GM23248 (cell line): Measurements from ENCODE around the gene C4A.
"Not testable (repeated sequence)": the region's sequence is repeated elsewhere in the genome, so short reads cannot be mapped to it uniquely, and the experiment has no call there.

Source experiments
- EZH2 ChIP-seq: fragments of 200-600 bp; sonication (generic); IDR thresholded peaks from 2 replicates; pipeline ENCODE4 v1.6.1; 2018; ENCODE audit warnings: antibody characterized with exemption, mild to moderate bottlenecking; ENCODE audit not compliant: insufficient read depth, poor library complexity, severe bottlenecking
- EZH2phosphoT487 ChIP-seq: fragments of 200-600 bp; sonication (generic); IDR thresholded peaks from 2 replicates; pipeline ENCODE4 v1.6.1; 2018; ENCODE audit warnings: antibody characterized with exemption, moderate library complexity, mild to moderate bottlenecking, low read depth; ENCODE audit not compliant: insufficient read depth

- not testable (repeated sequence) for TF ChIP-seq EZH2, EZH2phosphoT487
Measured at GRCh38 chr6:32004864-32005537, 23.1 kb downstream of the C4A start.
